H1 (cell line): ENCODE results near the gene SOX2. TPM values are rescaled to one million over a fixed set of nuclear protein-coding genes. Genes with fewer than 3 reads are reported as not detected.

Experiments
- CTCF ChIA-PET: fragments of 300-600 bp; sonication (Branson Sonifier 250); formaldehyde crosslinking; loops from one replicate; lab custom pipeline; 2021; ENCODE audit not compliant: partially characterized antibody; lab: Charles Lee
- POLR2A ChIA-PET: fragments of 300-600 bp; sonication (Branson Sonifier 250); formaldehyde crosslinking; loops from one replicate; lab custom pipeline; 2021; ENCODE audit warnings: inconsistent platforms; ENCODE audit not compliant: partially characterized antibody; lab: Charles Lee
- DNase-seq, 2 experiments: peaks; one replicate each; pipeline versions ENCODE4 v3.0.0 to v3.0.0-alpha.2; 2010 to 2022; ENCODE audit warnings: low spot score in 2 of 2, low read depth in 1 of 2, mixed read lengths in 1 of 2
- FAIRE-seq: peaks from 2 replicates; lab custom pipeline; 2011; peaks lifted over from hg19 to GRCh38; lab: Jason Lieb, UNC
- H2AFZ ChIP-seq: 2 replicates; pipeline ENCODE4 v1.8.1; 2012; ENCODE audit warnings: low read length, inconsistent platforms
- H2AK5ac ChIP-seq: 2 replicates; pipeline ENCODE4 v1.6.1; 2013; ENCODE audit warnings: low read depth, low read length
- H2BK120ac ChIP-seq: replicated peaks from 2 replicates; pipeline ENCODE3; 2013; ENCODE audit warnings: low read depth, low read length, inconsistent platforms
- H2BK12ac ChIP-seq: 2 replicates; pipeline ENCODE4 v1.6.1; 2013; ENCODE audit warnings: low read depth, low read length
- H2BK15ac ChIP-seq: 2 replicates; pipeline ENCODE4 v1.6.1; 2013; ENCODE audit warnings: low read length
- H2BK20ac ChIP-seq: 2 replicates; pipeline ENCODE4 v1.6.1; 2013; ENCODE audit warnings: low read length
- H2BK5ac ChIP-seq: 2 replicates; pipeline ENCODE4 v1.6.1; 2013; ENCODE audit warnings: low read depth, low read length
- H3K14ac ChIP-seq: 2 replicates; pipeline ENCODE4 v1.6.1; 2013; ENCODE audit warnings: inconsistent platforms; ENCODE audit not compliant: insufficient read length
- H3K18ac ChIP-seq: 2 replicates; pipeline ENCODE4 v1.6.1; 2013; ENCODE audit warnings: low read length; ENCODE audit errors: extremely low read depth
- H3K23ac ChIP-seq: 2 replicates; pipeline ENCODE4 v1.6.1; 2013; ENCODE audit warnings: inconsistent platforms; ENCODE audit not compliant: insufficient read length
- H3K23me2 ChIP-seq: 2 replicates; pipeline ENCODE4 v1.6.1; 2013; ENCODE audit warnings: low read depth, low read length
- H3K27ac ChIP-seq: 2 replicates; pipeline ENCODE4 v1.6.1; 2011; ENCODE audit warnings: low read depth, low read length, inconsistent platforms
- H3K27me3 ChIP-seq, 4 experiments: replicated peaks in 1 of 4; 1 replicate in 1 of 4; 2 replicates in 3 of 4; pipeline versions ENCODE4 v1.6.1 to v1.8.1; 2011 to 2013; ENCODE audit warnings: low read length in 3 of 4, mild to moderate bottlenecking in 3 of 4, inconsistent platforms in 2 of 4, mixed read lengths in 2 of 4, moderate library complexity in 1 of 4; ENCODE audit not compliant: control insufficient read depth in 3 of 4, insufficient read depth in 3 of 4; ENCODE audit errors: extremely low read depth in 1 of 4
- H3K36me3 ChIP-seq, 4 experiments: 2 replicates each; pipeline versions ENCODE4 v1.6.1 to v1.8.1; 2011 to 2013; ENCODE audit warnings: mild to moderate bottlenecking in 4 of 4, low read length in 3 of 4, moderate library complexity in 2 of 4, control low read depth in 1 of 4, inconsistent platforms in 1 of 4; ENCODE audit not compliant: insufficient read depth in 4 of 4, control insufficient read depth in 2 of 4
- H3K4ac ChIP-seq: replicated peaks from 2 replicates; pipeline ENCODE3; 2013; ENCODE audit warnings: low read length, low read depth, mixed read lengths, inconsistent platforms; ENCODE audit not compliant: insufficient read length
- H3K4me1 ChIP-seq, 4 experiments: replicated peaks in 1 of 4; 1 replicate in 1 of 4; 2 replicates in 3 of 4; pipeline versions ENCODE4 v1.6.1 to v1.8.1; 2011 to 2013; ENCODE audit warnings: low read length in 3 of 4, inconsistent platforms in 2 of 4, mixed read lengths in 1 of 4; ENCODE audit not compliant: insufficient read depth in 4 of 4, control insufficient read depth in 3 of 4
- H3K4me2 ChIP-seq, 2 experiments: 2 replicates each; pipeline versions ENCODE4 v1.6.1 to v1.8.1; 2011 to 2013; ENCODE audit warnings: low read depth in 2 of 2, low read length in 2 of 2, control low read depth in 1 of 2, inconsistent platforms in 1 of 2, mild to moderate bottlenecking in 1 of 2; ENCODE audit not compliant: insufficient read depth in 1 of 2
- H3K4me3 ChIP-seq, 4 experiments: fragments of 200-600, 300-600 bp in 1 of 4; sonication (generic), shearing (Covaris generic), sonication (Bioruptor Twin) in 1 of 4; 2 replicates each; pipeline versions ENCODE4 v1.5.1 to v1.8.1; 2011 to 2016; ENCODE audit warnings: low read length in 4 of 4, low read depth in 3 of 4, control low read depth in 2 of 4, inconsistent platforms in 2 of 4, mild to moderate bottlenecking in 2 of 4, mixed read lengths in 1 of 4, moderate library complexity in 1 of 4; ENCODE audit not compliant: insufficient read depth in 2 of 4; ENCODE audit errors: extremely low read depth in 1 of 4
- H3K56ac ChIP-seq: replicated peaks from 2 replicates; pipeline ENCODE3; 2013; ENCODE audit warnings: low read depth, mild to moderate bottlenecking, mixed read lengths, low read length, inconsistent platforms; ENCODE audit not compliant: insufficient read length
- H3K79me1 ChIP-seq: 2 replicates; pipeline ENCODE4 v1.6.1; 2013; ENCODE audit warnings: low read depth, low read length, control low read depth
- H3K79me2 ChIP-seq, 2 experiments: 2 replicates each; pipeline versions ENCODE4 v1.6.1 to v1.8.1; 2012 to 2013; ENCODE audit warnings: low read length in 2 of 2, mild to moderate bottlenecking in 2 of 2, inconsistent platforms in 1 of 2; ENCODE audit not compliant: insufficient read depth in 2 of 2, control insufficient read depth in 1 of 2
- H3K9ac ChIP-seq, 4 experiments: replicated peaks in 1 of 4; 1 replicate in 1 of 4; 2 replicates in 3 of 4; pipeline versions ENCODE4 v1.6.1 to v1.8.1; 2011 to 2013; ENCODE audit warnings: low read depth in 3 of 4, low read length in 3 of 4, control low read depth in 2 of 4, mild to moderate bottlenecking in 2 of 4, moderate library complexity in 2 of 4, inconsistent platforms in 1 of 4; ENCODE audit errors: extremely low read depth in 1 of 4
- H3K9me3 ChIP-seq, 2 experiments: 2 replicates each; pipeline versions ENCODE4 v1.6.1 to v1.8.1; 2012 to 2013; ENCODE audit warnings: mild to moderate bottlenecking in 2 of 2, moderate library complexity in 2 of 2, control low read depth in 1 of 2, inconsistent platforms in 1 of 2, low read depth in 1 of 2, low read length in 1 of 2, mixed read lengths in 1 of 2; ENCODE audit not compliant: insufficient read depth in 2 of 2
- H4K20me1 ChIP-seq, 2 experiments: replicated peaks in 1 of 2; 2 replicates each; pipeline versions ENCODE3 to v1.8.1; 2011 to 2013; ENCODE audit warnings: inconsistent platforms in 2 of 2, low read length in 2 of 2, mild to moderate bottlenecking in 1 of 2; ENCODE audit not compliant: insufficient read depth in 2 of 2, control insufficient read depth in 1 of 2
- H4K5ac ChIP-seq: 2 replicates; pipeline ENCODE4 v1.6.1; 2013; ENCODE audit warnings: low read length, low read depth, mixed read lengths, inconsistent platforms; ENCODE audit not compliant: insufficient read length
- H4K8ac ChIP-seq: 2 replicates; pipeline ENCODE4 v1.8.0; 2013; ENCODE audit warnings: mild to moderate bottlenecking, moderate library complexity, low read length, inconsistent platforms; ENCODE audit not compliant: insufficient read depth; ENCODE audit errors: extremely low read depth
- H4K91ac ChIP-seq: replicated peaks from 2 replicates; pipeline ENCODE3; 2013; ENCODE audit warnings: low read length, mixed read lengths, inconsistent platforms; ENCODE audit not compliant: insufficient read length
- CHD1 ChIP-seq: IDR thresholded peaks from 2 replicates; pipeline ENCODE4 v1.6.1; 2012; ENCODE audit warnings: low read depth, low read length, improper control_type of control experiment
- TAF7 ChIP-seq: optimal IDR thresholded peaks from 2 replicates; pipeline ENCODE3; 2011; ENCODE audit warnings: low read depth, mild to moderate bottlenecking, inconsistent platforms, low read length, moderate library complexity, borderline replicate concordance
- WGBS, 2 experiments: shearing (Covaris generic) in 1 of 2; methylation state at CpG; one replicate each; pipeline versions ENCODE4 v1.1.6 to v1.1.7; 2013 to 2015; ENCODE audit warnings: low lambda C conversion rate in 2 of 2, mixed read lengths in 2 of 2, inconsistent platforms in 1 of 2, low coverage in 1 of 2, missing lambda C conversion rate in 1 of 2; ENCODE audit not compliant: insufficient replicate concordance in 2 of 2, insufficient coverage in 1 of 2, insufficient read length in 1 of 2; ENCODE audit errors: extremely low coverage in 1 of 2, missing lambda C conversion rate in 1 of 2; 5-methylcytosine and 5-hydroxymethylcytosine counted together
- polyA plus RNA-seq, 7 experiments: library from polyadenylated mRNA; depleted of rRNA in 3 of 7; stranded (reverse) in 5 of 7; unstranded in 2 of 7; fragments of >200 nt in 5 of 7; fragments of 200-250 nt in 2 of 7; gene quantifications; 1 replicate in 5 of 7; 2 replicates in 1 of 7; 4 replicates in 1 of 7; pipeline versions ENCODE4 v1.2.1 to v1.2.3, GENCODE V29; 2011 to 2013; ENCODE audit warnings: missing spikeins in 2 of 7, mixed read lengths in 2 of 7
- total RNA-seq: library from RNA; stranded (reverse); fragmentation: NEBNext Ultra II Directional; extraction: Animal tissue kit (Norgen Biotek cat#: 25700); gene quantifications from 2 replicates; pipeline ENCODE4 v1.2.1, GENCODE V29; 2021
- TF ChIP-seq, protein P1 (sequence below): IDR thresholded peaks from 2 replicates; pipeline ENCODE4 v1.6.1; 2011; ENCODE audit warnings: low read depth, mild to moderate bottlenecking, low read length; ENCODE audit not compliant: insufficient read depth

The SOX2 gene
- total and polyA plus RNA-seq, 2 of the 8 experiments (the other 6 are each of a cell fraction or from before 2014, with no cell fraction given): 149 to 247 TPM

DNA sequence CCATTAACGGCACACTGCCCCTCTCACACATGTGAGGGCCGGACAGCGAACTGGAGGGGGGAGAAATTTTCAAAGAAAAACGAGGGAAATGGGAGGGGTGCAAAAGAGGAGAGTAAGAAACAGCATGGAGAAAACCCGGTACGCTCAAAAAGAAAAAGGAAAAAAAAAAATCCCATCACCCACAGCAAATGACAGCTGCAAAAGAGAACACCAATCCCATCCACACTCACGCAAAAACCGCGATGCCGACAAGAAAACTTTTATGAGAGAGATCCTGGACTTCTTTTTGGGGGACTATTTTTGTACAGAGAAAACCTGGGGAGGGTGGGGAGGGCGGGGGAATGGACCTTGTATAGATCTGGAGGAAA is 1.5 kb downstream of the SOX2 start:
- Histone ChIP-seq H3K27ac (peak overlapping the region; percentile 67; the same call in 1 of the 2 replicates), H3K79me1 (peaks cover 3% of the 10 kb centered on the region; the same call in 1 of the 2 replicates)
- POLR2A ChIA-PET: interaction anchor here (0.6 to 3.9 kb wide), 10 partner anchors 8 to 704 kb away, joined by 3 to 46 read pairs (median 4); no protein-coding TSS in a partner anchor

More for the DNA sequence above, 1.5 kb downstream of the SOX2 start:
- no peak overlapping the region for H4K91ac ChIP-seq
- peaks cover 0 to 50% (median 8%) of the 10 kb centered on the region in 4 experiments; a peak in 4 of 8 replicates for H3K36me3 ChIP-seq
- no peaks in the 10 kb centered on the region for H3K9me3 ChIP-seq
- peaks cover 13 to 72% of the 10 kb centered on the region in 2 experiments for H3K79me2 ChIP-seq
- H3K14ac ChIP-seq: no peak overlapping the region
- no peak overlapping the region for H2AFZ ChIP-seq
- no peak overlapping the region for H3K23ac ChIP-seq
- DNase-seq: no peak
- H3K23me2 ChIP-seq: peaks cover 11% of the 10 kb centered on the region
- peak overlapping the region; percentile 75 to 89 for H3K4me2 ChIP-seq
- no peak overlapping the region for H2BK120ac ChIP-seq
- peak overlapping the region; percentile 44 for H3K18ac ChIP-seq
- CTCF ChIA-PET: interaction anchor here (0.5 to 0.8 kb wide), 3 partner anchors 15 to 611 kb away, joined by 3 read pairs; no protein-coding TSS in a partner anchor
- 0% methylated on average over 7 of the region's 11 CpGs; no CpG with 5 or more reads in 1 of the 2 experiments for WGBS, 2 experiments
- peaks cover 0 to 2% of the 10 kb centered on the region in 2 experiments for H4K20me1 ChIP-seq
- peak overlapping the region; percentile 96 for H4K5ac ChIP-seq
- no peak overlapping the region for H2BK15ac ChIP-seq
- H3K27me3 ChIP-seq: no peaks in the 10 kb centered on the region
- no peak overlapping the region for H2BK20ac ChIP-seq
- no peak overlapping the region for H3K4ac ChIP-seq
- peaks cover 1 to 14% (median 8%) of the 10 kb centered on the region in 4 experiments; a peak in 5 of 7 replicates for H3K4me1 ChIP-seq
- no peak overlapping the region for H2BK12ac ChIP-seq
- H3K9ac ChIP-seq: peak overlapping the region; percentile 75 to 88 (median 81)
- H4K8ac ChIP-seq: no peak overlapping the region
- FAIRE-seq: no peak
- H3K56ac ChIP-seq: no peak overlapping the region
- H3K4me3 ChIP-seq: peak overlapping the region; percentile 90 to 98 (median 96)
- TF ChIP-seq CHD1: peak; percentile 48; the same call in 1 of the 2 replicates
- TF ChIP-seq, protein P1, sequence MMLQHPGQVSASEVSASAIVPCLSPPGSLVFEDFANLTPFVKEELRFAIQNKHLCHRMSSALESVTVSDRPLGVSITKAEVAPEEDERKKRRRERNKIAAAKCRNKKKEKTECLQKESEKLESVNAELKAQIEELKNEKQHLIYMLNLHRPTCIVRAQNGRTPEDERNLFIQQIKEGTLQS: no peak
- TF ChIP-seq TAF7: peak; percentile 28
- H2BK5ac ChIP-seq: peak overlapping the region; percentile 98
- no peak overlapping the region for H2AK5ac ChIP-seq
